GM23248 (cell line): ENCODE measurements around the gene KREMEN2.

ENCODE experiments used
- EZH2 ChIP-seq: fragments of 200-600 bp; sonication (generic); IDR thresholded peaks from 2 replicates; pipeline ENCODE4 v1.6.1; 2018; ENCODE audit warnings: antibody characterized with exemption, mild to moderate bottlenecking; ENCODE audit not compliant: insufficient read depth, poor library complexity, severe bottlenecking
- EZH2phosphoT487 ChIP-seq: fragments of 200-600 bp; sonication (generic); IDR thresholded peaks from 2 replicates; pipeline ENCODE4 v1.6.1; 2018; ENCODE audit warnings: antibody characterized with exemption, moderate library complexity, mild to moderate bottlenecking, low read depth; ENCODE audit not compliant: insufficient read depth

- TF ChIP-seq EZH2, result no peak
- no peak for TF ChIP-seq EZH2phosphoT487
Measured at GRCh38 chr16:3015865-3016521, 51.9 kb downstream of the KREMEN2 start.
